Embryonic facial prominence (tissue), 1 donor: ENCODE measurements around the gene SARDH.

ENCODE experiments used
- DNase-seq: peaks from one replicate; pipeline ENCODE4 v3.0.0-alpha.2; 2016; ENCODE audit errors: extremely low spot score

Gene SARDH

GRCh38 chr9:133669182-133669801 is 68.9 kb downstream of the SARDH start:
- no peak for DNase-seq

GRCh38 chr9:133667759-133668450 is 70.2 kb downstream of the SARDH start:
- no peak for DNase-seq

- no peak for DNase-seq
Observed at GRCh38 chr9:133666845-133667244, 71.3 kb downstream of the SARDH start.

DNA sequence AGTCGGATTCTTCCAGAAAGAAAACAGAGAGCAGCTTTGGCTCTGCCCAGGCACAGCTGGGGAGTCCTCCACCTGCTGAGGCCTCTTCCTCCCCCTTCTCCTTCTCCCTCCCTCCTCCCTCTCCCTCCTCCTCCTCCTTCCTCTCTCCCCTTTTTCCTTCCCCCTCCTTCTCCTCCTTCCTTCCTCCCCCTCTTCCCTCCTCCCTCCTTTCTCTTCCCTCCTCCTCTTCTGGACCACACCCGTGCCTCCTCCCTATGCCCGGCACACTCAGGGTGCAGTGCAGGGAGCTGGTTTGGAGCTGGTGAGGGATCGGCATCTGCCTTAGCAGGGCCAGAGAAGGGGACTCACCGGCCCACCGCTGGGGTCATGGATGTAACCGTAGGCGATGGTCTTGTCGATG is 71.8 kb downstream of the SARDH start:
- DNase-seq, result no peak

DNA sequence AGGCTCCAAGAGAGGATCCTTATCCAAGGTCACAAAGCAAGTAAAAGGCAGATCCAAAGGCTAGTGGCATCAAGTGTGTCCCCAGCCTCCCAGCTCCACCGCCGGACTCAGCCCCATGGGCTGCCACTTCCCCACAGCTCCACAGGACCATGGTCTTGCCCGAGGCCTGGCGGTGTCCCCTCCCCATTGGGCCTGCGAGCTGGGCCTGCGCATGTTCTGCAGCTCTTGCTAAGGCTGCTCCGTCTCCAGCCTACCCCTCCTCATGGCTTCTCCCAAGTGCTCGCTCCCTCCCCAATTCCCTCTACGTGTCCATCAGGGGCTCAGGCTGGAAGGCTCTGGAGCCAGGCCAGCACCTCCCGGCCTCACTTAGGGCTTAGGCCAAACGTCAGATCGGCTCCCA is 72.6 kb downstream of the SARDH start:
- no peak for DNase-seq

DNA sequence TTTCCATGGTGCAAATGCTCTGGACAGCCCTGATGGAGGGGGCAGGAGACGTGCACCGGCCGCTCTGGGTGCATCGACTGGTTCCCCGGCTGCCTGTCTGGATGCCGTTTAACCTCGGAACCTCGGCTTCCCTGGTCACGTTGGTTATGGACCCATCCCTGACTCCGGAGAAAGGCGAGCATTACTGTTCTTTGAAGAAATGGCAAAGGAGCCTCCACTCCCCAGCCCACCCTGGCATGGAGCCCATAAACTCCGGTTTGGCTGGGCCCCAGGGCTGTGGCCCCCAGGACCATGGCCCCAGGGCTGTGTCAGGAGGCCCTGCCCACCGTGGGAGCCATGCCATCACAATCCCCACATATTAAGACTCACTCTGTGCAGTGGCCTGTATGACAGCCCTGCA is 73.1 kb downstream of the SARDH start:
- no peak for DNase-seq

GRCh38 chr9:133664173-133665050 is 73.7 kb downstream of the SARDH start:
- no peak for DNase-seq

GRCh38 chr9:133661846-133662540 is 76.2 kb downstream of the SARDH start:
- DNase-seq, result no peak

DNA sequence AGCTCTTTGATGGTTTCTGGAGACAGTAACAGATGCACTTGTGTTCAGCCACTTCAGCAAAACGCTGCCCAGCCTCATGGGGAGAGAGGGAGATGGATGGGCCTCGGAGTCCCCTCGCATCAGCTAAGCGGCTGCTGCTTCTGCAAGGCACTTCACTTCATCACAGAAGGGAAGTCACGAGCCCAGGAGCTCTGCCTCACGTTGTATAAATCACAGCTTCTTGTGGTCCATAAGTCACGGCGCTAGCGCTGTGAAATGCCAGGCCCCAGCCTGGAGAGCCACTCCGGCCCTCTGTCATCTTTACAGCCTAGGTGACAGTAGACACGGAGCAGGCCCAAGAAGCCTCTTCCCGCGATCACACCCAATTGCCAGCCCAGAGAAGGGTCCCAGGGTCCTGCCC is 78.6 kb downstream of the SARDH start:
- no peak for DNase-seq

GRCh38 chr9:133658442-133659431 is 79.4 kb downstream of the SARDH start:
- no peak for DNase-seq

GRCh38 chr9:133657120-133657661 is 81.0 kb downstream of the SARDH start:
- DNase-seq, result no peak

GRCh38 chr9:133656211-133657119 is 81.7 kb downstream of the SARDH start:
- DNase-seq, result no peak

DNA sequence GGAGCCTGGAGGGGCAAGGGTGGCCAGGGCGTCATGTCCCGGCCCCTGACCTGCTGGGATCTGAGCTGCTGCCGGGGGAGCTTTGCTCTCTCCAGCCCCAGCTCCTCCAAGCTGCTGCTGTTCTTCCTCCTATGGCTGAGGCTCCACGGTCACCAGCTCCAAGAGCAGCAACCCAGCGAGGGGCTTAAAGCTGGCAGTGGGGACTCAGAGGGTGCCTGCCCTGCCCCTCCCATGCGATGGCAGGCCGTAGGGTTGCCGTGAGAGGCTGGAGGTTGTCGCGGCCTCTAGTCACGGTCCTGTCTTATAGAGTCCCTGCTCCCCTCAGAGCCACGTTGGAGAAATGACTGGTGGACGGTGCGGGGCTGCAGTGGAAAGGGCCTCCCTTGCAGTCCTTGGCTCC is 82.5 kb downstream of the SARDH start:
- DNase-seq, result no peak

GRCh38 chr9:133654736-133655657 is 83.2 kb downstream of the SARDH start:
- DNase-seq, result no peak

GRCh38 chr9:133653638-133654037 is 84.5 kb downstream of the SARDH start:
- DNase-seq, result no peak

DNA sequence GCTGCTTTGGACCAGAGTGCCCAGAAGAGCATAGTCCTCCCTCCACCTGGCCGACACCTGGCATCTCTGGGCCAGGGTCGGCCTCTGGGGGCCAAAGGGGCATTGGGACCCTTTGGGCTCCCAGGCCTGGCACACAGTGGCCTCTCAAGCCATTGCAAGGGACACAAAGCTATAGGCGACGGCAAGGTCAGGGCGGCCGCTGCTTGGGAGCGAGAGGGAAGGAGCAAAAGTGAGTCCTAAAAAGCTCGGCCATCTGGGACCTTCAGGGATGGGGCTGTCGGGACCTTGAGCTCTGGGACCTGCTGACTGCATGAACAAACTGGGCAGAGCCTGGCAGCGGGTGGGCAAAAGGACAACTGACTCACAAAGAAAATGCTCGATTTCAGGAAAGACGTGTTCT is 88.1 kb downstream of the SARDH start:
- no peak for DNase-seq

- DNase-seq, result no peak
Observed at GRCh38 chr9:133649194-133649593, 89.0 kb downstream of the SARDH start.

- no peak for DNase-seq
Observed at GRCh38 chr9:133647765-133648469, 90.2 kb downstream of the SARDH start.
